HG03175 (cell line): Measurements from ENCODE around the gene IL17F.

ENCODE experiments used
- ATAC-seq: cut with Tn5 transposase; IDR thresholded peaks from one replicate; pipeline ENCODE4 v1.9.1; 2021; ENCODE audit warnings: mild to moderate bottlenecking, moderate library complexity; ENCODE audit not compliant: unreplicated experiment

Gene IL17F

DNA sequence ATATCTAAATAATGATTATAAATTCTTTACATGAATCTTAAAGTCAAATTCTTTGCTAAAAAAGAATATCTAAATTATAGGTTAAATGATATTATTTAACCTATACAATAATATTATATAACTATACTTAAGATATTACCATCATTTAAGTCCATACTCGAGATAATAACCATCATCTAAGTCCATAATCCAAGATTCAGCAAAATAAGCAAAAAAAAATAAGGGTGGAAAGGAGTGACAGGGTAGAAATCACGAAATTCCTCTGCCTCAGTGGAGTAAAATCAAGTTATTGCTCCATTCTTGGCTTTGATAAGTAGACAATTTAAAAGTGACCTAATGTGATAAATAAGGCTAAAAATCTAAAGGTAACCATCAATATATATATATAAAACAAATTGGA, 48.4 kb downstream of the IL17F start:
- ATAC-seq, result no peak

DNA sequence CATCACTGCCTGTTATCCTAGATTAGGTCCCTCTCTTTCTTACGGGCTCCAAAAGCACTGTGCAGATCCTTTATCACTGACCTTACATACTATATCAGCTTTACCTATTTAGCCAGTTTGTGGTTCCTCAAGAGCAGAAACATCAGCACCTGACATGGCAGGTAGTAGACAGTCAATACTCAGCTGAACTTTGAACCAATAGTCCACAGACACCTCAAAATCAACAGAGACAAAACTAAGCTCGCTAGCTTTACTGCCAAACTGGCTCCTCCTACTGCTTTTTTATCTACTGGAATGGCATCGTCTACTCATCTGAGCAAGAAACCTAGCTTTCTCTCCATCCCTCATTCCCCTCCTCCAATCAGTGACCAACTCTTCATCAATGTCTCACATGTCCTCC, 52.5 kb downstream of the IL17F start:
- ATAC-seq, result no peak

- no peak for ATAC-seq
These were observed 53.9 kb downstream of the IL17F start for GRCh38 chr6:52190409-52190808.

- ATAC-seq, result no peak
These were observed 54.3 kb downstream of the IL17F start for GRCh38 chr6:52189974-52190373.

DNA sequence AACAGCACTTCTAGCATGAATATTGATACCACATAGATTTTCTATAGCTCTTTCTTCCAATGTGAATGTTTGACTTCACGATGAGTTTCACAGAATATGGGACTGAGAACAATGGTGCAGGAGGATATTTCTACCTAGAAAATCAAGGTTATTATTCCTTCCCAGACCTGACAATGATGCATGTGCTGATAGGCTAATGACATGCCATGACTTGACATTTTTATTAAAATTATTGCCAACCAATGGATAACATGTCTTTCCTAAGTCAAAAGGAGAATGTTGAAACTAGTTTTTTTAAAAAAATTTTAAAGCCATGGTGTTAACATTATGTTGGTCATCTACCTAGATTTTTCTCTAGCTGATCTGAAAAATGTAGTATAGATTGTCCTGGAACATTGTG, 57.2 kb downstream of the IL17F start:
- ATAC-seq, result no peak
